Endodermal cell (in vitro differentiated cells): Measurements from ENCODE around the gene TMOD1. TPM values are rescaled to one million over a fixed set of nuclear protein-coding genes. Genes with fewer than 3 reads are reported as not detected.

ENCODE experiments used
- DNase-seq: peaks from one replicate; pipeline ENCODE4 v3.0.0-alpha.2; 2017
- H3K27ac ChIP-seq: 2 replicates; pipeline ENCODE4 v1.5.1; 2013; ENCODE audit warnings: mild to moderate bottlenecking, low read depth, low read length, moderate library complexity
- H3K27me3 ChIP-seq: 2 replicates; pipeline ENCODE4 v1.6.1; 2013; ENCODE audit warnings: mild to moderate bottlenecking, low read length, moderate library complexity; ENCODE audit not compliant: insufficient read depth, control insufficient read depth, poor library complexity, severe bottlenecking
- H3K36me3 ChIP-seq: 2 replicates; pipeline ENCODE4 v1.7.0; 2013; ENCODE audit warnings: mild to moderate bottlenecking, low read length, moderate library complexity; ENCODE audit not compliant: control insufficient read depth, insufficient read depth
- H3K4me1 ChIP-seq: one replicate; pipeline ENCODE4 v1.7.0; 2013; ENCODE audit warnings: low read length; ENCODE audit not compliant: control insufficient read depth, insufficient read depth
- H3K4me3 ChIP-seq: 2 replicates; pipeline ENCODE4 v1.5.1; 2013; ENCODE audit warnings: mild to moderate bottlenecking, low read length, moderate library complexity
- H3K9ac ChIP-seq: 2 replicates; pipeline ENCODE4 v1.6.1; 2013; ENCODE audit warnings: mild to moderate bottlenecking, low read length, moderate library complexity; ENCODE audit not compliant: poor library complexity, severe bottlenecking; ENCODE audit errors: extremely low read depth
- H3K9me3 ChIP-seq: 2 replicates; pipeline ENCODE4 v1.6.1; 2013; ENCODE audit warnings: mild to moderate bottlenecking, low read length, moderate library complexity; ENCODE audit not compliant: control insufficient read depth
- H3K27ac Mint-ChIP-seq: 2 replicates; pipeline ENCODE4 v1.8.0; 2020; ENCODE audit warnings: mixed read lengths
- H3K27me3 Mint-ChIP-seq: 2 replicates; pipeline ENCODE4 v1.8.0; 2021; ENCODE audit warnings: mild to moderate bottlenecking, mixed read lengths; ENCODE audit not compliant: insufficient read depth
- H3K36me3 Mint-ChIP-seq: 2 replicates; pipeline ENCODE4 v1.8.0; 2020; ENCODE audit warnings: low read depth, mixed read lengths
- H3K4me1 Mint-ChIP-seq: 2 replicates; pipeline ENCODE4 v1.8.0; 2020; ENCODE audit warnings: mixed read lengths
- H3K4me3 Mint-ChIP-seq: 2 replicates; pipeline ENCODE4 v1.8.0; 2020; ENCODE audit warnings: mild to moderate bottlenecking, moderate library complexity, mixed read lengths
- H3K9me3 Mint-ChIP-seq: 2 replicates; pipeline ENCODE4 v1.8.0; 2020; ENCODE audit warnings: mild to moderate bottlenecking, mixed read lengths
- WGBS, 2 experiments: methylation state at CpG; one replicate each; pipeline versions ENCODE4 v1.1.5 to v1.1.7; 2013; ENCODE audit warnings: missing lambda C conversion rate in 2 of 2, mixed read lengths in 1 of 2; ENCODE audit not compliant: insufficient coverage in 1 of 2, insufficient read length in 1 of 2; 5-methylcytosine and 5-hydroxymethylcytosine counted together
- total RNA-seq, 2 donors: library from RNA; stranded (reverse); fragmentation: NEBNext Ultra II Directional in 1 of 2; extraction: Animal tissue kit (Norgen Biotek cat#: 25700) in 1 of 2; gene quantifications; 2 replicates in 1 of 2; 3 replicates in 1 of 2; pipeline ENCODE4 v1.2.1, GENCODE V29; 2021
- TF ChIP-seq, protein P1 (sequence below): fragments of 200-600 bp; sonication (generic); conservative IDR thresholded peaks from 2 replicates; pipeline ENCODE4 v1.5.0; 2021; ENCODE audit warnings: antibody characterized with exemption, mild to moderate bottlenecking

TMOD1 gene
- total RNA-seq, 2 donors from 2014 or later, result 3.6 to 7.1 TPM

DNA sequence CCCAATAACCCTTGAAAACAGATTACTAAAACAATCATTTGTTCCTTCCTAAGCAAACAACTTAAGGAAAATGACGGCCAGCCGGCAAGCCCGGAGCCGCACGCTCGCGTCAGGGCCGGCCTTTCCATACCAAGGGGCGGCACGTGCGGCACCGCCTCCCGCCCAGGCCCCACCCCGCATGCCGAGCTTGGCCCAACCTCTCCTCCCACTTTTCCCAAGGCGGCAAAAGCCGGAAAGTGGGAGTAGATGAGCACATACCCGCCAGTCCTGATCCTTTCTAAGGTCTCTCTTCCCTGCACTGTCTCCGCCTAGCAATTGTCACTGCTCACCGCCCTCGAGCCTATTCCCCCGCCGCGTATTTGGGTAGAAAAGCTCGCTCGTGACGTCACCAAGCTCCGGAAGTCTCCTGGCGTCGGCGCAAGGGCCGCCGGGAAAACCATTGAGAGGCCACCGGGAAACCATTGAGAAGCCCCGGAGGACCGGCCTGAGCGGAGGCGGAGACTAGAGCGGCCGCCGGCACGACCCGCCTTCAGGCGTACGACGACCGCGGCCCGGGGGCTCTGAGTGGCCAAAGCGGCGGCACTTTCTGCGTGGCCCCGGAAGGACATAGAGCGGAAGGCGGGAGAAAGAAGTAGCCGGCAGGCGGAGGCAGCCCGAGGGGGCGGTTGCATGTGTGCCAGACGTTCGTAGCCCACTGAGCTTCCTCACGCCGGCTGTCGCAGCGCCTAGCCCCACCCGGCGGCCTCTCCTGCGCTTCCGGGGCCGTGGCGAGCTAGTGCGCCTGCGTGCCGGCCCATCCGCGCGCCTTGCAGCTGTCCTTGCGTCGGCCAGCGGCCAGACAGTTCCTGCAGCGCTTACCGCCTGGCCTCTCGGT, 131.8 kb downstream of the TMOD1 start, which contains the start of the genes NCBP1 and TSTD2:
Gene NCBP1 (plus strand): TSS at position 837 of the 874 bp plus-strand sequence. CDS start 61 bp downstream, outside the sequence.
Gene TSTD2 (minus strand): TSS at position 384 of the 874 bp plus-strand sequence. CDS start 5,806 bp downstream, outside the sequence.
- DNase-seq, result peak; percentile 98
- 0% methylated on average over 28 to 83 of the region's 83 CpGs for WGBS, 2 experiments
- Mint-ChIP-seq H3K27me3 (no peaks in the 10 kb centered on the region), H3K4me1 (peaks cover 34% of the 10 kb centered on the region), H3K36me3 (no peaks in the 10 kb centered on the region), H3K27ac (peak within 1 kb of the TSS; percentile 100), H3K4me3 (peak within 1 kb of the TSS; percentile 74), H3K9me3 (no peaks in the 10 kb centered on the region)
- H3K27me3 ChIP-seq, result no peaks in the 10 kb centered on the region
- peak within 1 kb of the TSS; percentile 95 for H3K4me3 ChIP-seq
- H3K4me1 ChIP-seq, result peaks cover 2% of the 10 kb centered on the region
- peak within 1 kb of the TSS; percentile 100 for H3K9ac ChIP-seq
- no peaks in the 10 kb centered on the region for H3K36me3 ChIP-seq
- TF ChIP-seq, protein P1, sequence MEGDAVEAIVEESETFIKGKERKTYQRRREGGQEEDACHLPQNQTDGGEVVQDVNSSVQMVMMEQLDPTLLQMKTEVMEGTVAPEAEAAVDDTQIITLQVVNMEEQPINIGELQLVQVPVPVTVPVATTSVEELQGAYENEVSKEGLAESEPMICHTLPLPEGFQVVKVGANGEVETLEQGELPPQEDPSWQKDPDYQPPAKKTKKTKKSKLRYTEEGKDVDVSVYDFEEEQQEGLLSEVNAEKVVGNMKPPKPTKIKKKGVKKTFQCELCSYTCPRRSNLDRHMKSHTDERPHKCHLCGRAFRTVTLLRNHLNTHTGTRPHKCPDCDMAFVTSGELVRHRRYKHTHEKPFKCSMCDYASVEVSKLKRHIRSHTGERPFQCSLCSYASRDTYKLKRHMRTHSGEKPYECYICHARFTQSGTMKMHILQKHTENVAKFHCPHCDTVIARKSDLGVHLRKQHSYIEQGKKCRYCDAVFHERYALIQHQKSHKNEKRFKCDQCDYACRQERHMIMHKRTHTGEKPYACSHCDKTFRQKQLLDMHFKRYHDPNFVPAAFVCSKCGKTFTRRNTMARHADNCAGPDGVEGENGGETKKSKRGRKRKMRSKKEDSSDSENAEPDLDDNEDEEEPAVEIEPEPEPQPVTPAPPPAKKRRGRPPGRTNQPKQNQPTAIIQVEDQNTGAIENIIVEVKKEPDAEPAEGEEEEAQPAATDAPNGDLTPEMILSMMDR, result peak; percentile 23
- H3K27ac ChIP-seq, result peak within 1 kb of the TSS; percentile 100
- no peaks in the 10 kb centered on the region for H3K9me3 ChIP-seq

DNA sequence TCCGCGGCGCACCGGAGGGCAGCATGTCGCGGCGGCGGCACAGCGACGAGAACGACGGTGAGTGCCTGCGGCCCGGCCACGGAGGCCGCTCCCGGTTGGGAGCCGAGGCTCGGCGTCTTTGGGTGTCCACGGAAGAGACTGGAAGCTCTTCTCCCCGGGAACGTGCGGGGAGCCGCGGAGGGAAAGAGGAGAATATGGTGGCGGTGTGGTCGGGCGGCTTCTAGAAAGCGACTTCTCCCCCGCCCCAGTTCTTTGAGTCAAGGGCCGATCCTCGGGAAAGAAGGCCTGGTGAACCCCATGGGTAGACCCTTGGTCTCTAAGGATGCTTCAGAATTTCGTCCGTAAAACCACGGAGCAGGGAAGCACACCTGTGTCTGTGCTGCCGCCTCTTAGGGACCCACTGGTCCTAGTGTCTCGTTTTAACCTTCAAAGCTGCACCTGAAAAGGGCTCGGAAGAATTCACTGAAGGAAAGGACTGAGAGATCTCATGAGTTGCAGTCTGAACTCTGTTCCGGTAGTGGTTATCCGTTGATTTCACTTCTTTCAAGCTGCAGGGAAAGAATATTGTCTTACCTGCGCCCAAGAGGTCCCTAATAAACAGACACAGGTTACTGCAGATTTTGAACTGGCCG, 132.5 kb downstream of the TMOD1 start:
- no peak for DNase-seq
- H3K27me3 ChIP-seq, result no peaks in the 10 kb centered on the region
- Mint-ChIP-seq H3K4me1 (peaks cover 29% of the 10 kb centered on the region), H3K27me3 (no peaks in the 10 kb centered on the region), H3K4me3 (peak overlapping the region; percentile 74), H3K9me3 (no peaks in the 10 kb centered on the region), H3K27ac (peak overlapping the region; percentile 100), H3K36me3 (no peaks in the 10 kb centered on the region)
- H3K9me3 ChIP-seq, result no peaks in the 10 kb centered on the region
- peak overlapping the region; percentile 100 for H3K27ac ChIP-seq
- TF ChIP-seq, protein P1, result no peak
- H3K9ac ChIP-seq, result peak overlapping the region; percentile 100
- H3K36me3 ChIP-seq, result no peaks in the 10 kb centered on the region
- peak overlapping the region; percentile 95 for H3K4me3 ChIP-seq
- WGBS, 2 experiments, result 0 to 1% methylated on average over 29 to 43 of the region's 43 CpGs
- H3K4me1 ChIP-seq, result peaks cover 2% of the 10 kb centered on the region

DNA sequence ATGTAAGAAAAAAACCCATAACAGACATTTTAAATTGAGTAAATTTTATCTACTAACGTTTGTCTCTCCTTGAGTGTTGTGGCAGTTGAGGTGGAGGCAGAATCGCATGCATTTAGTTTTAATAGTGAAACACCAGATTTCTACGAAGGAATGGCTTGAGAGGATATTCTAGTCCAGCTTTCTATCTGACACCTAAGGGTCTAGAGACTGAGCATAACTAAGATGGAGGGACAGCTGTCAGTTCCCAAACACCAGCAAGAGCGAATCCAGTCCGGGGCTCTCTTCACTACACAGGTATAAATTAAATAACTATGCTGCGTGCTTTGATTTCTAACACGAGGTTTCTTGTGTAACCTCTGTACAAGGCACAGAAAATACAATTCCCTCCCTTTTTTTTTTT, 133.6 kb downstream of the TMOD1 start:
- 84 to 86% methylated on average over 3 to 7 of the region's 7 CpGs for WGBS, 2 experiments
- H3K9me3 Mint-ChIP-seq, result no peaks in the 10 kb centered on the region

More for the DNA sequence above, 133.6 kb downstream of the TMOD1 start:
- Histone ChIP-seq H3K36me3 (no peaks in the 10 kb centered on the region), H3K27ac (no peak overlapping the region), H3K4me3 (peak overlapping the region; percentile 95), H3K4me1 (peaks cover 2% of the 10 kb centered on the region), H3K9me3 (no peaks in the 10 kb centered on the region), H3K27me3 (no peaks in the 10 kb centered on the region), H3K9ac (peak overlapping the region; percentile 100)
- TF ChIP-seq, protein P1, result no peak
- DNase-seq, result no peak
- Mint-ChIP-seq H3K4me3 (peak overlapping the region; percentile 74), H3K36me3 (no peaks in the 10 kb centered on the region), H3K4me1 (peaks cover 26% of the 10 kb centered on the region), H3K27me3 (no peaks in the 10 kb centered on the region), H3K27ac (no peak overlapping the region)
